Measurements from ENCODE around the gene TBC1D22A.

- TF ChIP-seq CTCF (IDR thresholded peaks at IDR 0.05) (no peak), POLR2A (IDR thresholded peaks at IDR 0.05) (no peak)
These were observed 119.1 kb downstream of the TBC1D22A start for GRCh38 chr22:46881373-46882118.

Data from right lobe of liver (tissue), 4 donors.